GM12878 (cell line): ENCODE data around the gene DENND1C. TPM values are rescaled to one million over a fixed set of nuclear protein-coding genes. Genes with fewer than 3 reads are reported as not detected.
"Not testable (repeated sequence)": the region's sequence is repeated elsewhere in the genome, so short reads cannot be mapped to it uniquely, and the experiment has no call there.

Experiments
- ATAC-seq: fragments of 200-7000 bp; cut with Tn5 transposase; 3 replicates; pipeline ENCODE4 v1.9.1; 2020; ENCODE audit warnings: mild to moderate bottlenecking, moderate library complexity
- BruUV-seq: library from RNA; stranded (reverse); fragments of 400-500 nt; replicated peaks from 2 replicates; lab custom pipeline; 2021; lab: Mats Ljungman, UMichigan
- CTCF ChIA-PET: fragments of 300-600 bp; sonication (Branson Sonifier 250); formaldehyde crosslinking; extraction: SDS; loops from one replicate; lab custom pipeline; 2021; ENCODE audit warnings: inconsistent platforms; lab: Yijun Ruan, JAX
- POLR2A ChIA-PET: fragments of 350-600 bp; formaldehyde crosslinking; extraction: SDS; loops from one replicate; lab custom pipeline; 2021; ENCODE audit warnings: inconsistent platforms; lab: Charles Lee
- RAD21 ChIA-PET: fragments of 300-600 bp; sonication (Branson Sonifier 250); formaldehyde crosslinking; loops from one replicate; lab custom pipeline; 2023; ENCODE audit warnings: antibody characterized with exemption; ENCODE audit not compliant: unreplicated experiment; lab: Charles Lee
- SMC1A ChIA-PET: fragments of 300-600 bp; sonication (Branson Sonifier 250); formaldehyde crosslinking; loops from one replicate; lab custom pipeline; 2023; ENCODE audit not compliant: unreplicated experiment, uncharacterized antibody; lab: Charles Lee
- DNase-seq: peaks from one replicate; pipeline ENCODE4 v3.0.0-alpha.2; 2011; ENCODE audit warnings: low read depth, low spot score
- FAIRE-seq: peaks from 3 replicates; lab custom pipeline; 2011; peaks lifted over from hg19 to GRCh38; lab: Jason Lieb, UNC
- H2AFZ ChIP-seq: 2 replicates; pipeline ENCODE4 v1.6.0; 2011; ENCODE audit warnings: low read depth, low read length, control low read depth; ENCODE audit not compliant: control insufficient read depth
- H3K27ac ChIP-seq: 2 replicates; pipeline ENCODE4 v1.5.1; 2011; ENCODE audit warnings: control low read depth; ENCODE audit not compliant: control insufficient read depth, insufficient read depth
- H3K27me3 ChIP-seq, 2 experiments: replicated peaks in 1 of 2; 2 replicates each; pipeline versions ENCODE4 v1.6.0 to v1.6.1; 2011; ENCODE audit warnings: low read length in 1 of 2; ENCODE audit not compliant: control insufficient read depth in 2 of 2, insufficient read depth in 2 of 2
- H3K36me3 ChIP-seq, 2 experiments: 2 replicates each; pipeline ENCODE4 v1.5.1; 2011; ENCODE audit warnings: low read length in 1 of 2; ENCODE audit not compliant: control insufficient read depth in 2 of 2, insufficient read depth in 2 of 2
- H3K4me1 ChIP-seq: 2 replicates; pipeline ENCODE4 v1.6.1; 2011; ENCODE audit warnings: mild to moderate bottlenecking, low read length, moderate library complexity, mixed read lengths; ENCODE audit not compliant: control insufficient read depth, insufficient read depth
- H3K4me2 ChIP-seq: 2 replicates; pipeline ENCODE4 v1.6.0; 2011; ENCODE audit warnings: control low read depth; ENCODE audit not compliant: control insufficient read depth, insufficient read depth
- H3K4me3 ChIP-seq: fragments of 200-600 bp; sonication (generic); 2 replicates; pipeline ENCODE4 v1.5.1; 2016
- H3K79me2 ChIP-seq: 2 replicates; pipeline ENCODE4 v1.6.0; 2011; ENCODE audit warnings: low read length; ENCODE audit not compliant: control insufficient read depth, insufficient read depth
- H3K9ac ChIP-seq: 2 replicates; pipeline ENCODE4 v1.8.0; 2011; ENCODE audit warnings: low read length, control low read depth, mixed read lengths; ENCODE audit not compliant: control insufficient read depth, insufficient read depth
- H3K9me3 ChIP-seq: replicated peaks from 3 replicates; pipeline ENCODE4 v1.5.1; 2011; ENCODE audit warnings: mild to moderate bottlenecking, low read length; ENCODE audit not compliant: control insufficient read depth, insufficient read depth
- H4K20me1 ChIP-seq: 2 replicates; pipeline ENCODE4 v1.6.0; 2011; ENCODE audit not compliant: control insufficient read depth, insufficient read depth
- NFYB ChIP-seq: IDR thresholded peaks from 2 replicates; pipeline ENCODE4 v1.6.1; 2011; ENCODE audit warnings: low read depth, mild to moderate bottlenecking, low read length, improper control_type of control experiment, moderate library complexity; ENCODE audit not compliant: insufficient read depth
- SKIL ChIP-seq: fragments of 450-650 bp; IDR thresholded peaks from 2 replicates; pipeline ENCODE4 v1.6.1; 2017; ENCODE audit warnings: mild to moderate bottlenecking, low read depth, inconsistent platforms; ENCODE audit not compliant: poor library complexity, severe bottlenecking
- WGBS: methylation state at CpG from one replicate; pipeline ENCODE4 v1.1.6; 2016; ENCODE audit warnings: low lambda C conversion rate; ENCODE audit not compliant: insufficient replicate concordance, insufficient coverage; ENCODE audit errors: missing lambda C conversion rate; 5-methylcytosine and 5-hydroxymethylcytosine counted together
- in situ Hi-C: fragments of 300-500 bp; cut with MboI; formaldehyde crosslinking; loops from 9 replicates; pipeline ENCODE4 v1.14.3; 2018; ENCODE audit warnings: mixed read lengths
- intact Hi-C: fragments of 100-400 bp; cut with micrococcal nuclease; formaldehyde crosslinking; loops from one replicate; pipeline ENCODE4 v1.14.2; 2022; ENCODE audit not compliant: unreplicated experiment
- polyA plus RNA-seq, 11 experiments: library from polyadenylated mRNA; depleted of rRNA in 4 of 11; unstranded in 6 of 11; stranded (reverse) in 5 of 11; fragments of >200 nt; fragmentation: Nextera tagmentation in 4 of 11; fragmentation: Illumina TruSeq in 1 of 11; extraction: Ambion mirVana in 4 of 11; extraction: Trizol in 1 of 11; gene quantifications; 1 replicate in 1 of 11; 2 replicates in 10 of 11; pipeline versions ENCODE4 v1.2.1 to v1.2.3, GENCODE V29; 2011 to 2016; ENCODE audit warnings: inconsistent platforms in 2 of 11, missing spikeins in 2 of 11, low read depth in 1 of 11
- total RNA-seq, 4 experiments: library from RNA; depleted of rRNA in 3 of 4; stranded (reverse); fragments of >200 nt in 3 of 4; fragmentation: Illumina TruSeq in 1 of 4; extraction: Trizol in 1 of 4; gene quantifications; 2 replicates each; pipeline versions ENCODE4 v1.2.1 to v1.2.3, GENCODE V29; 2013 to 2021

DENND1C gene
- total and polyA plus RNA-seq, 10 of the 15 experiments (the other 5 are each of a cell fraction or from before 2014, with no cell fraction given) = 2.4 to 54.3 (median 32.7) TPM

GRCh38 chr19:6509118-6509971 lies 27.8 kb upstream of the DENND1C start (continued):
- TF ChIP-seq SKIL = no peak
- TF ChIP-seq NFYB = no peak

- ATAC-seq, in situ Hi-C loops, RAD21 ChIA-PET, H3K4me2 ChIP-seq, H3K9me3 ChIP-seq, H3K27ac ChIP-seq, POLR2A ChIA-PET, H3K4me1 ChIP-seq, H3K9ac ChIP-seq, H4K20me1 ChIP-seq, H3K27me3 ChIP-seq, H3K4me3 ChIP-seq, BruUV-seq, DNase-seq, FAIRE-seq, H3K36me3 ChIP-seq, H3K79me2 ChIP-seq: not testable (repeated sequence)
- ChIA-PET CTCF (interaction anchor here (0.9 to 1.1 kb wide), 2 partner anchors 8 to 27 kb away, joined by 3 to 6 read pairs; partner anchors contain the start of gene DENND1C), SMC1A (interaction anchor here (0.9 to 1.3 kb wide), 2 partner anchors 49 to 87 kb away, joined by 3 read pairs; partner anchors contain the start of gene SLC25A23)
- peak overlapping the region; percentile 12; the same call in 1 of the 2 replicates for H2AFZ ChIP-seq
- 64% methylated on average over 9 of the region's 9 CpGs for WGBS
- intact Hi-C loops = loop anchor here (5.0 to 10.0 kb wide), 3 partner anchors 113 to 381 kb away; partner anchors contain the start of gene GTF2F1
These were observed 26.6 kb upstream of the DENND1C start for GRCh38 chr19:6508028-6508771.
